NCI-H1048 (cell line): ENCODE measurements around the gene TENT5C.

Source experiments
- DNase-seq: peaks from one replicate; lab custom pipeline; 2025; lab: John Stamatoyannopoulos, UW

The TENT5C gene

GRCh38 chr1:117613969-117614729, 8.3 kb downstream of the TENT5C start:
- DNase-seq, result no peak

- DNase-seq, result no peak
These were observed 9.6 kb downstream of the TENT5C start for GRCh38 chr1:117615474-117615873.

GRCh38 chr1:117616356-117616755, 10.5 kb downstream of the TENT5C start:
- DNase-seq, result no peak

- no peak for DNase-seq
These were observed 11.1 kb downstream of the TENT5C start for GRCh38 chr1:117616967-117617366.

- DNase-seq, result no peak
These were observed 12.7 kb downstream of the TENT5C start for GRCh38 chr1:117618450-117619122.

GRCh38 chr1:117620440-117620839, 14.6 kb downstream of the TENT5C start:
- no peak for DNase-seq

- no peak for DNase-seq
These were observed 15.5 kb downstream of the TENT5C start for GRCh38 chr1:117621316-117621715.

GRCh38 chr1:117622726-117623125, 16.9 kb downstream of the TENT5C start:
- no peak for DNase-seq

GRCh38 chr1:117623141-117623540, 17.3 kb downstream of the TENT5C start:
- no peak for DNase-seq

GRCh38 chr1:117623698-117624097, 17.9 kb downstream of the TENT5C start:
- no peak for DNase-seq

GRCh38 chr1:117627546-117628130, 21.8 kb downstream of the TENT5C start:
- no peak for DNase-seq

GRCh38 chr1:117628343-117628742, 22.5 kb downstream of the TENT5C start:
- no peak for DNase-seq

- DNase-seq, result no peak
These were observed 24.0 kb downstream of the TENT5C start for GRCh38 chr1:117629625-117630422.

GRCh38 chr1:117630423-117630998, 24.7 kb downstream of the TENT5C start:
- DNase-seq, result no peak

- no peak for DNase-seq
These were observed 25.7 kb downstream of the TENT5C start for GRCh38 chr1:117631359-117632160.

- DNase-seq, result no peak
These were observed 26.6 kb downstream of the TENT5C start for GRCh38 chr1:117632269-117633067.

- DNase-seq, result no peak
These were observed 27.2 kb downstream of the TENT5C start for GRCh38 chr1:117633068-117633345.

GRCh38 chr1:117633423-117633822, 27.6 kb downstream of the TENT5C start:
- no peak for DNase-seq

GRCh38 chr1:117633936-117634335, 28.1 kb downstream of the TENT5C start:
- no peak for DNase-seq

- DNase-seq, result no peak
These were observed 28.8 kb downstream of the TENT5C start for GRCh38 chr1:117634631-117635030.

- no peak for DNase-seq
These were observed 30.0 kb downstream of the TENT5C start for GRCh38 chr1:117635805-117636204.
